OCI-LY1 (cell line): ENCODE data around the gene DYNC1H1.

Experiments used
- CTCF ChIP-seq: fragments of 200-600 bp; sonication (generic), shearing (Covaris generic); IDR thresholded peaks from 2 replicates; pipeline ENCODE4 v1.5.1; 2017; ENCODE audit warnings: mild to moderate bottlenecking, antibody characterized with exemption, low read length, moderate library complexity, mixed read lengths
- EZH2 ChIP-seq: fragments of 200-600 bp; sonication (generic), shearing (Covaris generic); IDR thresholded peaks from 2 replicates; pipeline ENCODE4 v1.8.0; 2017; ENCODE audit warnings: borderline replicate concordance, mixed run types, mild to moderate bottlenecking, antibody characterized with exemption, low read length, moderate library complexity, mixed read lengths

GRCh38 chr14:101950100-101950499 lies 14.3 kb upstream of the DYNC1H1 start:
- no peak for TF ChIP-seq CTCF
- no peak for TF ChIP-seq EZH2
